HepG2 (cell line): ENCODE results near the gene PLB1. TPM values are rescaled to one million over a fixed set of nuclear protein-coding genes. Genes with fewer than 3 reads are reported as not detected.
"Not testable (repeated sequence)": the region's sequence is repeated elsewhere in the genome, so short reads cannot be mapped to it uniquely, and the experiment has no call there.

Source experiments
- ATAC-seq: fragments of 200-7000 bp; cut with Tn5 transposase; 3 replicates; pipeline ENCODE4 v1.9.1; 2020; ENCODE audit warnings: mild to moderate bottlenecking, moderate library complexity
- BruUV-seq: library from RNA; stranded (reverse); fragments of 400-500 nt; replicated peaks from 2 replicates; lab custom pipeline; 2021; lab: Mats Ljungman, UMichigan
- CTCF ChIA-PET: fragments of 300-600 bp; formaldehyde crosslinking; extraction: SDS; loops from one replicate; lab custom pipeline; 2021; ENCODE audit warnings: low total read pairs, inconsistent platforms, low intra/inter-chr PET ratio; lab: Yijun Ruan, JAX
- POLR2A ChIA-PET: fragments of 350-600 bp; sonication (Branson Sonifier 250); formaldehyde crosslinking; loops from one replicate; lab custom pipeline; 2020; ENCODE audit warnings: antibody characterized with exemption, inconsistent platforms; lab: Yijun Ruan, JAX
- DNase-seq: peaks from one replicate; pipeline ENCODE4 v3.0.0-alpha.2; 2015; ENCODE audit warnings: low spot score
- FAIRE-seq: peaks from 3 replicates; lab custom pipeline; 2011; peaks lifted over from hg19 to GRCh38; lab: Jason Lieb, UNC
- H2AFZ ChIP-seq: one replicate; pipeline ENCODE4 v1.6.1; 2011; ENCODE audit warnings: low read length, inconsistent platforms
- H3K27ac ChIP-seq: fragments of 300-600 bp; 3 replicates; pipeline ENCODE4 v1.8.0; 2011; ENCODE audit warnings: mixed run types, mild to moderate bottlenecking, mixed read lengths, low read length, inconsistent platforms; ENCODE audit not compliant: insufficient read depth; ENCODE audit errors: extremely low read length
- H3K27me3 ChIP-seq, 2 experiments: fragments of 200-600 bp in 1 of 2; 2 replicates in 1 of 2; 3 replicates in 1 of 2; pipeline versions ENCODE4 v1.6.0 to v1.8.0; 2011; ENCODE audit warnings: low read length in 2 of 2, mild to moderate bottlenecking in 2 of 2, moderate library complexity in 2 of 2, inconsistent platforms in 1 of 2; ENCODE audit not compliant: insufficient read depth in 2 of 2, control insufficient read depth in 1 of 2
- H3K36me3 ChIP-seq, 2 experiments: fragments of 200-600 bp in 1 of 2; replicated peaks in 1 of 2; 2 replicates in 1 of 2; 3 replicates in 1 of 2; pipeline versions ENCODE4 v1.5.1 to v1.8.0; 2011; ENCODE audit warnings: low read length in 2 of 2, inconsistent platforms in 1 of 2; ENCODE audit not compliant: insufficient read depth in 2 of 2, control insufficient read depth in 1 of 2
- H3K4me1 ChIP-seq: 2 replicates; pipeline ENCODE4 v1.5.1; 2012; ENCODE audit warnings: low read length, inconsistent platforms; ENCODE audit not compliant: insufficient read depth
- H3K4me2 ChIP-seq: 2 replicates; pipeline ENCODE4 v1.6.0; 2011; ENCODE audit warnings: low read depth, low read length, inconsistent platforms
- H3K4me3 ChIP-seq, 3 experiments: fragments of 200-600 bp in 1 of 3; sonication (generic), shearing (Covaris generic) in 1 of 3; replicated peaks in 1 of 3; 2 replicates each; pipeline ENCODE4 v1.5.1; 2011 to 2016; ENCODE audit warnings: low read length in 3 of 3, inconsistent platforms in 2 of 3, low read depth in 2 of 3, mild to moderate bottlenecking in 2 of 3, control low read depth in 1 of 3, mixed read lengths in 1 of 3; ENCODE audit not compliant: insufficient read depth in 1 of 3
- H3K79me2 ChIP-seq: one replicate; pipeline ENCODE4 v1.6.1; 2011; ENCODE audit warnings: low read length, inconsistent platforms; ENCODE audit not compliant: insufficient read depth
- H3K9ac ChIP-seq: 2 replicates; pipeline ENCODE4 v1.6.0; 2011; ENCODE audit warnings: mild to moderate bottlenecking, low read depth, low read length, inconsistent platforms; ENCODE audit not compliant: insufficient read depth
- H3K9me3 ChIP-seq: 2 replicates; pipeline ENCODE4 v1.5.1; 2012; ENCODE audit warnings: mild to moderate bottlenecking, low read length
- H4K20me1 ChIP-seq: 2 replicates; pipeline ENCODE4 v1.6.0; 2011; ENCODE audit warnings: inconsistent platforms, mild to moderate bottlenecking, low read length, moderate library complexity; ENCODE audit not compliant: insufficient read depth
- CBX1 ChIP-seq: IDR thresholded peaks from one replicate; pipeline ENCODE4 v1.6.1; 2016; ENCODE audit warnings: antibody characterized with exemption, low read depth
- CERS6 ChIP-seq: sonication (generic); formaldehyde crosslinking; IDR thresholded peaks from 2 replicates; pipeline ENCODE4 v1.5.0; 2020; ENCODE audit warnings: missing genetic modification reagents
- ELK4 ChIP-seq: sonication (generic); formaldehyde crosslinking; IDR thresholded peaks from 2 replicates; pipeline ENCODE4 v1.9.0; 2021; ENCODE audit warnings: missing genetic modification reagents, borderline replicate concordance
- GATAD2A ChIP-seq: IDR thresholded peaks from 2 replicates; pipeline ENCODE4 v1.6.1; 2016
- PRDM10 ChIP-seq: sonication (generic); formaldehyde crosslinking; IDR thresholded peaks from 2 replicates; pipeline ENCODE4 v1.4.0; 2020; ENCODE audit warnings: low read depth, missing genetic modification reagents
- RERE ChIP-seq: IDR thresholded peaks from 2 replicates; pipeline ENCODE4 v1.6.1; 2016; ENCODE audit warnings: low read depth, missing genetic modification reagents, missing compliant biosample characterization
- ZNF362 ChIP-seq: sonication (generic); formaldehyde crosslinking; IDR thresholded peaks from 2 replicates; pipeline ENCODE4 v1.4.0; 2020; ENCODE audit warnings: missing genetic modification reagents, mild to moderate bottlenecking, borderline replicate concordance
- ZNF501 ChIP-seq: sonication (generic); formaldehyde crosslinking; IDR thresholded peaks from 2 replicates; pipeline ENCODE4 v1.5.1; 2020; ENCODE audit warnings: mild to moderate bottlenecking, moderate library complexity, missing genetic modification reagents
- ZNF737 ChIP-seq: sonication (generic); formaldehyde crosslinking; IDR thresholded peaks from 2 replicates; pipeline ENCODE4 v1.5.0; 2020; ENCODE audit warnings: missing genetic modification reagents, mild to moderate bottlenecking, borderline replicate concordance
- WGBS: methylation state at CpG from one replicate; pipeline ENCODE4 v1.1.6; 2017; ENCODE audit warnings: low lambda C conversion rate; 5-methylcytosine and 5-hydroxymethylcytosine counted together
- in situ Hi-C: cut with HindIII; loops from 2 replicates; pipeline ENCODE4 v1.10.0; 2017; ENCODE audit warnings: low pct_unique_long_range_greater_than_20kb; ENCODE audit not compliant: extremely low pct_ligation_motif_present
- intact Hi-C: fragments of 100-400 bp; cut with micrococcal nuclease; formaldehyde crosslinking; loops from one replicate; pipeline ENCODE4 v1.10.0; 2022; ENCODE audit not compliant: unreplicated experiment
- polyA plus RNA-seq, 8 experiments: library from polyadenylated mRNA; depleted of rRNA in 3 of 8; stranded (reverse) in 7 of 8; unstranded in 1 of 8; fragments of >200 nt; fragmentation: Illumina TruSeq in 4 of 8; extraction: Trizol in 4 of 8; gene quantifications; 2 replicates each; pipeline versions ENCODE4 v1.2.1 to v1.2.3, GENCODE V29; 2011 to 2016; ENCODE audit warnings: low read depth in 4 of 8, missing spikeins in 1 of 8, mixed read lengths in 1 of 8; ENCODE audit not compliant: insufficient read depth in 1 of 8
- total RNA-seq, 5 experiments: library from RNA; depleted of rRNA; stranded (reverse); fragments of >200 nt; fragmentation: Illumina TruSeq; extraction: Trizol; gene quantifications; 2 replicates each; pipeline ENCODE4 v1.2.3, GENCODE V29; 2016; ENCODE audit warnings: low read depth in 1 of 5

The PLB1 gene
- total and polyA plus RNA-seq, 2 of the 13 experiments (the other 11 are each of a cell fraction or from before 2014, with no cell fraction given): 0.20 to 1.8 TPM

- TF ChIP-seq RERE (CRISPR knock-in tag) (no peak), GATAD2A (CRISPR knock-in tag) (no peak), ZNF362 (CRISPR knock-in tag) (no peak), CBX1 (no peak), ZNF737 (no peak), ZNF501 (CRISPR knock-in tag) (no peak), ELK4 (CRISPR knock-in tag) (no peak), CERS6 (no peak), PRDM10 (CRISPR knock-in tag) (no peak)
Measured at GRCh38 chr2:28665041-28665704, 169.3 kb downstream of the PLB1 start (continued).

- H3K9ac ChIP-seq, BruUV-seq: not testable (repeated sequence)
Measured at GRCh38 chr2:28665811-28666377, 170.0 kb downstream of the PLB1 start.

More at GRCh38 chr2:28665811-28666377, 170.0 kb downstream of the PLB1 start:
- H3K4me2 ChIP-seq, H3K36me3 ChIP-seq, intact Hi-C loops, H3K27me3 ChIP-seq, H3K27ac ChIP-seq, H3K9me3 ChIP-seq, H3K79me2 ChIP-seq, POLR2A ChIA-PET, FAIRE-seq, ATAC-seq, CTCF ChIA-PET, H2AFZ ChIP-seq, in situ Hi-C loops, DNase-seq, H4K20me1 ChIP-seq, H3K4me3 ChIP-seq: not testable (repeated sequence)
- 16% methylated on average over 4 of the region's 4 CpGs for WGBS
- H3K4me1 ChIP-seq: peaks cover 33% of the 10 kb centered on the region
